A549 (cell line): Measurements from ENCODE around the gene ATP10B.

Experiments
- CTCF ChIP-seq: fragments of >200 bp; sonication (Bioruptor Twin); formaldehyde crosslinking; IDR thresholded peaks from 3 replicates; pipeline ENCODE4 v1.5.1; 2016
- SREBF2 ChIP-seq: fragments of 450-650 bp; IDR thresholded peaks from 2 replicates; pipeline ENCODE4 v1.6.1; 2014; ENCODE audit warnings: mild to moderate bottlenecking, moderate library complexity

GRCh38 chr5:160573318-160573717 lies 278.7 kb downstream of the ATP10B start:
- no peak for TF ChIP-seq SREBF2
- TF ChIP-seq CTCF, result no peak
